ENCODE measurements around the gene TSPAN2.

DNA sequence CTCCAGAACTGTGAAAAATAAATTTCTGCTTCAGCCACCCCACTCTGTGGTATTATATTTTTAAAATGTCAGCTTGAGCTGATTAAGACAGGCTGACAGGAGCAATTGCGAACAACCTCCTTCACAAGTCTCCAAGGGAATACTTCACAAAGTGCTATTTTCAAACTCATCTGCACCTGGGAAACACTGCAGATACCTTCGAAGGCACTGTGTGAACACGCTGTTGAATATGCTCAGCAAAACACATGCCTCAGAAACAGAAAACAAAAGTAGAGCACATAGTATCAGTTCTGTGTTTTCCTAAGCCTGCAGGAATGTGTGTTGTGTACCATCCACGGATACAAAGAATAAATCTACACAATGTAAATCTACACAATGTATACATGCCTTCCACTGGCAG is 10.6 kb downstream of the TSPAN2 start:
- TF ChIP-seq CTCF (IDR thresholded peaks at IDR 0.05) (no peak), POLR2A (IDR thresholded peaks at IDR 0.05) (no peak)

Data from body of pancreas (tissue), 4 donors.